Small intestine (tissue), 7 donors: Measurements from ENCODE around the gene SYNJ2. TPM values are rescaled to one million over a fixed set of nuclear protein-coding genes. Genes with fewer than 3 reads are reported as not detected.

Experiments
- DNase-seq, 2 donors: peaks; one replicate each; pipeline versions ENCODE4 v3.0.0 to v3.0.0-alpha.2; 2013
- FAIRE-seq: peaks from 2 replicates; lab custom pipeline; 2012; peaks lifted over from hg19 to GRCh38; lab: Jason Lieb, UNC
- H3K27ac ChIP-seq, 3 donors: one replicate each; pipeline ENCODE4 v1.5.1; 2013; ENCODE audit warnings: low read length in 2 of 3, mild to moderate bottlenecking in 2 of 3, control low read depth in 1 of 3, inconsistent platforms in 1 of 3, low read depth in 1 of 3, moderate library complexity in 1 of 3
- H3K27me3 ChIP-seq, 3 donors: one replicate each; pipeline ENCODE4 v1.6.1; 2013; ENCODE audit warnings: low read length in 3 of 3, inconsistent platforms in 1 of 3; ENCODE audit not compliant: control insufficient read depth in 3 of 3, insufficient read depth in 3 of 3
- H3K36me3 ChIP-seq, 3 donors: one replicate each; pipeline ENCODE4 v1.6.1; 2013; ENCODE audit warnings: low read length in 3 of 3, inconsistent platforms in 1 of 3, low read depth in 1 of 3, mild to moderate bottlenecking in 1 of 3, moderate library complexity in 1 of 3; ENCODE audit not compliant: control insufficient read depth in 3 of 3, insufficient read depth in 2 of 3
- H3K4me1 ChIP-seq, 3 donors: one replicate each; pipeline ENCODE4 v1.6.1; 2013; ENCODE audit warnings: low read length in 2 of 3, inconsistent platforms in 1 of 3, low read depth in 1 of 3, mild to moderate bottlenecking in 1 of 3, moderate library complexity in 1 of 3; ENCODE audit not compliant: control insufficient read depth in 3 of 3, insufficient read depth in 2 of 3
- H3K4me3 ChIP-seq, 3 donors: one replicate each; pipeline ENCODE4 v1.5.1; 2013; ENCODE audit warnings: low read length in 3 of 3, control low read depth in 1 of 3, inconsistent platforms in 1 of 3, low read depth in 1 of 3, mild to moderate bottlenecking in 1 of 3, moderate library complexity in 1 of 3
- H3K9me3 ChIP-seq, 2 donors: one replicate each; pipeline ENCODE4 v1.6.1; 2013; ENCODE audit warnings: low read depth in 1 of 2, low read length in 1 of 2; ENCODE audit not compliant: control insufficient read depth in 2 of 2, insufficient read depth in 1 of 2
- WGBS, 3 donors: extraction: QIAGEN DNeasy Blood & Tissue Kit; methylation state at CpG; one replicate each; pipeline ENCODE4 v1.1.7; 2013; 5-methylcytosine and 5-hydroxymethylcytosine counted together
- polyA plus RNA-seq, 4 donors: library from polyadenylated mRNA; stranded (reverse) in 3 of 4; unstranded in 1 of 4; fragments of 200-250 nt in 3 of 4; fragments of 120-200 nt in 1 of 4; gene quantifications; one replicate each; pipeline versions ENCODE4 v1.2.1 to v1.2.3, GENCODE V29; 2013
- donor health status: healthy with polysubstance abuse.
- donor health status: control.
- donor health status: control.
- donor health status: Bipolar disorder and iron deficiency.
- donor health status: healthy.

SYNJ2 gene
- polyA plus RNA-seq, 4 donors = 7.0 to 16.3 (median 9.4) TPM

GRCh38 chr6:158006821-158007570, 25.3 kb downstream of the SYNJ2 start:
- FAIRE-seq (no peak), DNase-seq (no peak)
- WGBS, 3 donors = 91 to 96% (median 94%) methylated on average over 11 of the region's 11 CpGs

GRCh38 chr6:158008864-158009113, 27.1 kb downstream of the SYNJ2 start:
- WGBS, 3 donors = 77 to 98% (median 87%) methylated on average over 6 of the region's 6 CpGs
- DNase-seq (no peak), FAIRE-seq (no peak)
- Histone ChIP-seq H3K36me3 (peaks cover 0 to 42% (median 0%) of the 10 kb centered on the region in 3 donors), H3K4me3 (no peak overlapping the region), H3K27me3 (no peaks in the 10 kb centered on the region), H3K9me3 (no peaks in the 10 kb centered on the region), H3K27ac (peak overlapping the region in 1 of 3 donors; percentile 58), H3K4me1 (peaks cover 0 to 13% (median 4%) of the 10 kb centered on the region in 3 donors)

More at GRCh38 chr6:158006821-158007570, 25.3 kb downstream of the SYNJ2 start:
- Histone ChIP-seq H3K9me3 (peaks cover 0 to 3% of the 10 kb centered on the region in 2 donors), H3K36me3 (peaks cover 0 to 46% (median 0%) of the 10 kb centered on the region in 3 donors), H3K27ac (no peak overlapping the region), H3K4me1 (peaks cover 0 to 20% (median 11%) of the 10 kb centered on the region in 3 donors), H3K4me3 (no peak overlapping the region), H3K27me3 (no peaks in the 10 kb centered on the region)

GRCh38 chr6:158009114-158009891, 27.6 kb downstream of the SYNJ2 start:
- H3K27ac ChIP-seq = peak overlapping the region in 2 of 3 donors; percentile 28 to 58
- DNase-seq = peak in 1 of 2 donors; percentile 32
- H3K4me3 ChIP-seq = no peak overlapping the region
- H3K36me3 ChIP-seq = peaks cover 0 to 42% (median 0%) of the 10 kb centered on the region in 3 donors
- H3K27me3 ChIP-seq = no peaks in the 10 kb centered on the region
- no peak for FAIRE-seq
- H3K9me3 ChIP-seq = no peaks in the 10 kb centered on the region
- WGBS, 3 donors = 37 to 76% (median 68%) methylated on average over 13 of the region's 13 CpGs
- H3K4me1 ChIP-seq = peaks cover 0 to 8% (median 4%) of the 10 kb centered on the region in 3 donors

GRCh38 chr6:158009935-158010585, 28.4 kb downstream of the SYNJ2 start:
- peaks cover 0 to 42% (median 0%) of the 10 kb centered on the region in 3 donors for H3K36me3 ChIP-seq
- H3K27ac ChIP-seq = peak overlapping the region in 1 of 3 donors; percentile 14
- H3K27me3 ChIP-seq = no peaks in the 10 kb centered on the region
- no peak for FAIRE-seq
- WGBS, 3 donors = 96 to 98% (median 97%) methylated on average over 6 of the region's 6 CpGs
- H3K4me3 ChIP-seq = no peak overlapping the region
- DNase-seq = no peak
- peaks cover 0 to 4% (median 3%) of the 10 kb centered on the region in 3 donors for H3K4me1 ChIP-seq
- H3K9me3 ChIP-seq = no peaks in the 10 kb centered on the region

- DNase-seq (no peak), FAIRE-seq (no peak)
- Histone ChIP-seq H3K4me3 (no peak overlapping the region), H3K4me1 (peaks cover 0 to 4% (median 3%) of the 10 kb centered on the region in 3 donors), H3K9me3 (no peaks in the 10 kb centered on the region), H3K27me3 (no peaks in the 10 kb centered on the region), H3K27ac (peak overlapping the region in 1 of 3 donors; percentile 12), H3K36me3 (peaks cover 0 to 42% (median 0%) of the 10 kb centered on the region in 3 donors)
- 96 to 99% (median 96%) methylated on average over 19 of the region's 19 CpGs for WGBS, 3 donors
Observed at GRCh38 chr6:158010591-158011477, 29.2 kb downstream of the SYNJ2 start.

- Histone ChIP-seq H3K9me3 (no peaks in the 10 kb centered on the region), H3K36me3 (peaks cover 0 to 39% (median 0%) of the 10 kb centered on the region in 3 donors), H3K27ac (peak overlapping the region in 1 of 3 donors; percentile 12), H3K4me3 (no peak overlapping the region), H3K27me3 (no peaks in the 10 kb centered on the region), H3K4me1 (peaks cover 0 to 4% (median 3%) of the 10 kb centered on the region in 3 donors)
- 64 to 81% (median 80%) methylated on average over 6 of the region's 6 CpGs for WGBS, 3 donors
- DNase-seq (no peak), FAIRE-seq (no peak)
Observed at GRCh38 chr6:158011478-158011920, 29.8 kb downstream of the SYNJ2 start.

GRCh38 chr6:158011980-158012566, 30.4 kb downstream of the SYNJ2 start:
- Histone ChIP-seq H3K27ac (no peak overlapping the region), H3K4me3 (no peak overlapping the region), H3K27me3 (no peaks in the 10 kb centered on the region), H3K9me3 (no peaks in the 10 kb centered on the region), H3K36me3 (peaks cover 0 to 42% (median 0%) of the 10 kb centered on the region in 3 donors), H3K4me1 (peaks cover 0 to 4% (median 3%) of the 10 kb centered on the region in 3 donors)
- no peak for DNase-seq
- FAIRE-seq = no peak
- WGBS, 3 donors = 90 to 97% (median 94%) methylated on average over 7 of the region's 7 CpGs
